GM12878 (cell line): ENCODE data around the gene AFTPH. TPM values are rescaled to one million over a fixed set of nuclear protein-coding genes. Genes with fewer than 3 reads are reported as not detected.

Experiments used
- ATAC-seq: fragments of 200-7000 bp; cut with Tn5 transposase; 3 replicates; pipeline ENCODE4 v1.9.1; 2020; ENCODE audit warnings: mild to moderate bottlenecking, moderate library complexity
- BruUV-seq: library from RNA; stranded (reverse); fragments of 400-500 nt; replicated peaks from 2 replicates; lab custom pipeline; 2021; lab: Mats Ljungman, UMichigan
- CTCF ChIA-PET: fragments of 300-600 bp; sonication (Branson Sonifier 250); formaldehyde crosslinking; extraction: SDS; loops from one replicate; lab custom pipeline; 2021; ENCODE audit warnings: inconsistent platforms; lab: Yijun Ruan, JAX
- POLR2A ChIA-PET: fragments of 350-600 bp; formaldehyde crosslinking; extraction: SDS; loops from one replicate; lab custom pipeline; 2021; ENCODE audit warnings: inconsistent platforms; lab: Charles Lee
- RAD21 ChIA-PET: fragments of 300-600 bp; sonication (Branson Sonifier 250); formaldehyde crosslinking; loops from one replicate; lab custom pipeline; 2023; ENCODE audit warnings: antibody characterized with exemption; ENCODE audit not compliant: unreplicated experiment; lab: Charles Lee
- SMC1A ChIA-PET: fragments of 300-600 bp; sonication (Branson Sonifier 250); formaldehyde crosslinking; loops from one replicate; lab custom pipeline; 2023; ENCODE audit not compliant: unreplicated experiment, uncharacterized antibody; lab: Charles Lee
- DNase-seq: peaks from one replicate; pipeline ENCODE4 v3.0.0-alpha.2; 2011; ENCODE audit warnings: low read depth, low spot score
- FAIRE-seq: peaks from 3 replicates; lab custom pipeline; 2011; peaks lifted over from hg19 to GRCh38; lab: Jason Lieb, UNC
- H2AFZ ChIP-seq: 2 replicates; pipeline ENCODE4 v1.6.0; 2011; ENCODE audit warnings: low read depth, low read length, control low read depth; ENCODE audit not compliant: control insufficient read depth
- H3K27ac ChIP-seq: 2 replicates; pipeline ENCODE4 v1.5.1; 2011; ENCODE audit warnings: control low read depth; ENCODE audit not compliant: control insufficient read depth, insufficient read depth
- H3K27me3 ChIP-seq, 2 experiments: replicated peaks in 1 of 2; 2 replicates each; pipeline versions ENCODE4 v1.6.0 to v1.6.1; 2011; ENCODE audit warnings: low read length in 1 of 2; ENCODE audit not compliant: control insufficient read depth in 2 of 2, insufficient read depth in 2 of 2
- H3K36me3 ChIP-seq, 2 experiments: 2 replicates each; pipeline ENCODE4 v1.5.1; 2011; ENCODE audit warnings: low read length in 1 of 2; ENCODE audit not compliant: control insufficient read depth in 2 of 2, insufficient read depth in 2 of 2
- H3K4me1 ChIP-seq: 2 replicates; pipeline ENCODE4 v1.6.1; 2011; ENCODE audit warnings: mild to moderate bottlenecking, low read length, moderate library complexity, mixed read lengths; ENCODE audit not compliant: control insufficient read depth, insufficient read depth
- H3K4me2 ChIP-seq: 2 replicates; pipeline ENCODE4 v1.6.0; 2011; ENCODE audit warnings: control low read depth; ENCODE audit not compliant: control insufficient read depth, insufficient read depth
- H3K4me3 ChIP-seq: fragments of 200-600 bp; sonication (generic); 2 replicates; pipeline ENCODE4 v1.5.1; 2016
- H3K79me2 ChIP-seq: 2 replicates; pipeline ENCODE4 v1.6.0; 2011; ENCODE audit warnings: low read length; ENCODE audit not compliant: control insufficient read depth, insufficient read depth
- H3K9ac ChIP-seq: 2 replicates; pipeline ENCODE4 v1.8.0; 2011; ENCODE audit warnings: low read length, control low read depth, mixed read lengths; ENCODE audit not compliant: control insufficient read depth, insufficient read depth
- H3K9me3 ChIP-seq: replicated peaks from 3 replicates; pipeline ENCODE4 v1.5.1; 2011; ENCODE audit warnings: mild to moderate bottlenecking, low read length; ENCODE audit not compliant: control insufficient read depth, insufficient read depth
- H4K20me1 ChIP-seq: 2 replicates; pipeline ENCODE4 v1.6.0; 2011; ENCODE audit not compliant: control insufficient read depth, insufficient read depth
- BHLHE40 ChIP-seq, 2 experiments: fragments of 450-650 bp in 1 of 2; IDR thresholded peaks; 2 replicates each; pipeline ENCODE4 v1.6.1; 2011 to 2017; ENCODE audit warnings: low read depth in 2 of 2, borderline replicate concordance in 1 of 2, improper control_type of control experiment in 1 of 2, low read length in 1 of 2, mild to moderate bottlenecking in 1 of 2
- CHD2 ChIP-seq: IDR thresholded peaks from 2 replicates; pipeline ENCODE4 v1.6.1; 2011; ENCODE audit warnings: low read depth, low read length, improper control_type of control experiment, borderline replicate concordance
- CREB1 ChIP-seq: IDR thresholded peaks from 2 replicates; pipeline ENCODE4 v1.6.1; 2012; ENCODE audit warnings: low read depth, mild to moderate bottlenecking, inconsistent platforms
- EGR1 ChIP-seq, 2 experiments: IDR thresholded peaks; 1 replicate in 1 of 2; 2 replicates in 1 of 2; pipeline ENCODE4 v1.6.1; 2011 to 2012; ENCODE audit warnings: low read depth in 2 of 2, low read length in 2 of 2, borderline replicate concordance in 1 of 2, mild to moderate bottlenecking in 1 of 2, moderate library complexity in 1 of 2
- FOXK2 ChIP-seq: fragments of 450-650 bp; IDR thresholded peaks from 2 replicates; pipeline ENCODE4 v1.6.1; 2017; ENCODE audit warnings: mild to moderate bottlenecking, moderate library complexity
- FOXM1 ChIP-seq: IDR thresholded peaks from 2 replicates; pipeline ENCODE4 v1.6.1; 2012; ENCODE audit warnings: low read depth, mild to moderate bottlenecking, inconsistent platforms, low read length, moderate library complexity
- MEF2A ChIP-seq: IDR thresholded peaks from 2 replicates; pipeline ENCODE4 v1.6.1; 2011; ENCODE audit warnings: low read depth, mild to moderate bottlenecking, low read length, moderate library complexity; ENCODE audit not compliant: insufficient read depth
- MEF2B ChIP-seq: fragments of 450-650 bp; IDR thresholded peaks from 2 replicates; pipeline ENCODE4 v1.6.1; 2018; ENCODE audit warnings: mild to moderate bottlenecking, moderate library complexity; ENCODE audit not compliant: partially characterized antibody, poor library complexity, severe bottlenecking
- NR2C2 ChIP-seq: IDR thresholded peaks from 2 replicates; pipeline ENCODE4 v1.6.1; 2011; ENCODE audit warnings: borderline replicate concordance, low read depth; ENCODE audit not compliant: control insufficient read depth, insufficient read length
- POLR2AphosphoS5 ChIP-seq: IDR thresholded peaks from 2 replicates; pipeline ENCODE4 v1.6.1; 2011; ENCODE audit warnings: mild to moderate bottlenecking, low read length, inconsistent platforms
- RAD51 ChIP-seq: fragments of 450-650 bp; IDR thresholded peaks from 2 replicates; pipeline ENCODE4 v1.6.1; 2016; ENCODE audit warnings: moderate library complexity, mild to moderate bottlenecking, inconsistent platforms
- SPI1 ChIP-seq: IDR thresholded peaks from 2 replicates; pipeline ENCODE4 v1.6.1; 2011; ENCODE audit warnings: low read depth, mild to moderate bottlenecking, low read length, moderate library complexity, borderline replicate concordance; ENCODE audit not compliant: insufficient read depth
- SRF ChIP-seq, 2 experiments: IDR thresholded peaks; 2 replicates each; pipeline ENCODE4 v1.6.1; 2011; ENCODE audit warnings: low read depth in 2 of 2, low read length in 2 of 2, mild to moderate bottlenecking in 1 of 2, moderate library complexity in 1 of 2
- STAT3 ChIP-seq: IDR thresholded peaks from 2 replicates; pipeline ENCODE4 v1.6.1; 2011; ENCODE audit warnings: low read depth, low read length, improper control_type of control experiment
- ZNF274 ChIP-seq: IDR thresholded peaks from one replicate; pipeline ENCODE4 v1.8.0; 2011; ENCODE audit not compliant: insufficient read length, insufficient read depth
- WGBS: methylation state at CpG from one replicate; pipeline ENCODE4 v1.1.6; 2016; ENCODE audit warnings: low lambda C conversion rate; ENCODE audit not compliant: insufficient replicate concordance, insufficient coverage; ENCODE audit errors: missing lambda C conversion rate; 5-methylcytosine and 5-hydroxymethylcytosine counted together
- in situ Hi-C: fragments of 300-500 bp; cut with MboI; formaldehyde crosslinking; loops from 9 replicates; pipeline ENCODE4 v1.14.3; 2018; ENCODE audit warnings: mixed read lengths
- intact Hi-C: fragments of 100-400 bp; cut with micrococcal nuclease; formaldehyde crosslinking; loops from one replicate; pipeline ENCODE4 v1.14.2; 2022; ENCODE audit not compliant: unreplicated experiment
- polyA plus RNA-seq, 11 experiments: library from polyadenylated mRNA; depleted of rRNA in 4 of 11; unstranded in 6 of 11; stranded (reverse) in 5 of 11; fragments of >200 nt; fragmentation: Nextera tagmentation in 4 of 11; fragmentation: Illumina TruSeq in 1 of 11; extraction: Ambion mirVana in 4 of 11; extraction: Trizol in 1 of 11; gene quantifications; 1 replicate in 1 of 11; 2 replicates in 10 of 11; pipeline versions ENCODE4 v1.2.1 to v1.2.3, GENCODE V29; 2011 to 2016; ENCODE audit warnings: inconsistent platforms in 2 of 11, missing spikeins in 2 of 11, low read depth in 1 of 11
- total RNA-seq, 4 experiments: library from RNA; depleted of rRNA in 3 of 4; stranded (reverse); fragments of >200 nt in 3 of 4; fragmentation: Illumina TruSeq in 1 of 4; extraction: Trizol in 1 of 4; gene quantifications; 2 replicates each; pipeline versions ENCODE4 v1.2.1 to v1.2.3, GENCODE V29; 2013 to 2021
- TF ChIP-seq, protein P1 (sequence below): IDR thresholded peaks from 2 replicates; pipeline ENCODE4 v1.6.1; 2011; ENCODE audit warnings: low read depth, low read length, improper control_type of control experiment, borderline replicate concordance
- TF ChIP-seq, protein P2 (sequence below): fragments of 450-650 bp; IDR thresholded peaks from 2 replicates; pipeline ENCODE4 v1.6.1; 2017; ENCODE audit warnings: antibody characterized with exemption, mild to moderate bottlenecking, moderate library complexity

Gene AFTPH
- total and polyA plus RNA-seq, 10 of the 15 experiments (the other 5 are each of a cell fraction or from before 2014, with no cell fraction given): 25.6 to 77.3 (median 39.5) TPM

DNA sequence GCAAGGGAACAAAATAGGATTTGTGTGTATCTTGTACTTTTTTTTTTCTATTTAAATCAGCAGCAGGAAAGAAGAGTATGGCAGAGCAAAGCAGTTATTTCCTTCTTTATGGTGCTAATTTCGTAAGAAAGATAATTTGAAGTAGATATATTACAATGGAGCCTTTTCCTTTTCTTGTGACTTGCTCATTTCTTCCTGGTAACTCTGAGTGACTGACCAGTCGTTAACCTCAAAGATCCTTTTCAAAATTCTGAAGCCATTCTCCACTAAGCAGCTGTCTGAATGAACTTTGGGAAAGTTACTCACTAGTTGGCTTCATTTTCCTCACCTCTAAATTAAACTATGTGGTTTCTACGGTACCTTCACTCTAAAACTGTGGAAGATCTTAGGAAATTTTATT lies 24.6 kb downstream of the AFTPH start:
- DNase-seq: no peak
- RAD21 ChIA-PET: no interaction called here
- no peak overlapping the region for H3K9ac ChIP-seq
- H3K9me3 ChIP-seq: no peaks in the 10 kb centered on the region
- no peak for ATAC-seq
- WGBS: 87% methylated on average over 3 of the region's 3 CpGs
- H3K27me3 ChIP-seq: no peaks in the 10 kb centered on the region
- FAIRE-seq: no peak
- CTCF ChIA-PET: interaction anchor here (1.3 to 6.1 kb wide), 4 partner anchors 9 to 26 kb away, joined by 4 to 29 read pairs (median 12); partner anchors contain the start of gene AFTPH
- POLR2A ChIA-PET: no interaction called here
- peaks cover 49% of the 10 kb centered on the region for H3K79me2 ChIP-seq
- no peaks in the 10 kb centered on the region; the same call in 1 of the 2 replicates for H4K20me1 ChIP-seq
- H2AFZ ChIP-seq: no peak overlapping the region
- no peaks in the 10 kb centered on the region for H3K4me1 ChIP-seq
- SMC1A ChIA-PET: interaction anchor here (1.0 to 2.4 kb wide), 4 partner anchors 9 to 16 kb away, joined by 4 to 10 read pairs (median 6); no protein-coding TSS in a partner anchor
- BruUV-seq: no TSS peak
- peaks cover 0 to 12% of the 10 kb centered on the region in 2 experiments; a peak in 3 of 4 replicates for H3K36me3 ChIP-seq
- no peak overlapping the region for H3K4me3 ChIP-seq
- H3K27ac ChIP-seq: no peak overlapping the region
- in situ Hi-C loops (no loop called here), intact Hi-C loops (no loop called here)
- no peak overlapping the region for H3K4me2 ChIP-seq
- TF ChIP-seq MEF2B (no peak), SRF (IDR thresholded peaks at IDR 0.05; ENCODE audit: low read depth in 2 of 2, low read length in 2 of 2) (no peak), EGR1 (IDR thresholded peaks at IDR 0.05; ENCODE audit: borderline replicate concordance in 1 of 2, low read depth in 2 of 2, low read length in 2 of 2) (no peak), STAT3 (no peak), FOXM1 (no peak), CHD2 (no peak), RAD51 (no peak), BHLHE40 (IDR thresholded peaks at IDR 0.05; ENCODE audit: borderline replicate concordance in 1 of 2, low read depth in 2 of 2, low read length in 1 of 2) (no peak), SPI1 (no peak), FOXK2 (no peak), POLR2AphosphoS5 (no peak), MEF2A (no peak), NR2C2 (no peak), CREB1 (no peak), ZNF274 (no peak)
- TF ChIP-seq, protein P1, sequence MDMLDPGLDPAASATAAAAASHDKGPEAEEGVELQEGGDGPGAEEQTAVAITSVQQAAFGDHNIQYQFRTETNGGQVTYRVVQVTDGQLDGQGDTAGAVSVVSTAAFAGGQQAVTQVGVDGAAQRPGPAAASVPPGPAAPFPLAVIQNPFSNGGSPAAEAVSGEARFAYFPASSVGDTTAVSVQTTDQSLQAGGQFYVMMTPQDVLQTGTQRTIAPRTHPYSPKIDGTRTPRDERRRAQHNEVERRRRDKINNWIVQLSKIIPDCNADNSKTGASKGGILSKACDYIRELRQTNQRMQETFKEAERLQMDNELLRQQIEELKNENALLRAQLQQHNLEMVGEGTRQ: no peak
- TF ChIP-seq, protein P2, sequence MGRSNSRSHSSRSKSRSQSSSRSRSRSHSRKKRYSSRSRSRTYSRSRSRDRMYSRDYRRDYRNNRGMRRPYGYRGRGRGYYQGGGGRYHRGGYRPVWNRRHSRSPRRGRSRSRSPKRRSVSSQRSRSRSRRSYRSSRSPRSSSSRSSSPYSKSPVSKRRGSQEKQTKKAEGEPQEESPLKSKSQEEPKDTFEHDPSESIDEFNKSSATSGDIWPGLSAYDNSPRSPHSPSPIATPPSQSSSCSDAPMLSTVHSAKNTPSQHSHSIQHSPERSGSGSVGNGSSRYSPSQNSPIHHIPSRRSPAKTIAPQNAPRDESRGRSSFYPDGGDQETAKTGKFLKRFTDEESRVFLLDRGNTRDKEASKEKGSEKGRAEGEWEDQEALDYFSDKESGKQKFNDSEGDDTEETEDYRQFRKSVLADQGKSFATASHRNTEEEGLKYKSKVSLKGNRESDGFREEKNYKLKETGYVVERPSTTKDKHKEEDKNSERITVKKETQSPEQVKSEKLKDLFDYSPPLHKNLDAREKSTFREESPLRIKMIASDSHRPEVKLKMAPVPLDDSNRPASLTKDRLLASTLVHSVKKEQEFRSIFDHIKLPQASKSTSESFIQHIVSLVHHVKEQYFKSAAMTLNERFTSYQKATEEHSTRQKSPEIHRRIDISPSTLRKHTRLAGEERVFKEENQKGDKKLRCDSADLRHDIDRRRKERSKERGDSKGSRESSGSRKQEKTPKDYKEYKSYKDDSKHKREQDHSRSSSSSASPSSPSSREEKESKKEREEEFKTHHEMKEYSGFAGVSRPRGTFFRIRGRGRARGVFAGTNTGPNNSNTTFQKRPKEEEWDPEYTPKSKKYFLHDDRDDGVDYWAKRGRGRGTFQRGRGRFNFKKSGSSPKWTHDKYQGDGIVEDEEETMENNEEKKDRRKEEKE: no peak
